SK-N-SH treated with all-trans-retinoic acid at 6 μM for 48 hours (cell line): Measurements from ENCODE around the gene HIVEP2.

Experiments
- ARNTL ChIP-seq: fragments of 450-650 bp; formaldehyde crosslinking; IDR thresholded peaks from 2 replicates; pipeline ENCODE4 v1.5.0; 2020; ENCODE audit warnings: low read depth, mild to moderate bottlenecking, moderate library complexity, borderline replicate concordance
- CREB5 ChIP-seq: fragments of 250-450 bp; sonication (Bioruptor Pico); IDR thresholded peaks from 2 replicates; pipeline ENCODE4 v1.5.1; 2020; ENCODE audit warnings: low read depth, mild to moderate bottlenecking, moderate library complexity
- CSDC2 ChIP-seq: fragments of 250-450 bp; sonication (Bioruptor Pico); IDR thresholded peaks from 2 replicates; pipeline ENCODE4 v1.5.0; 2020; ENCODE audit warnings: mild to moderate bottlenecking, moderate library complexity
- ESRRG ChIP-seq: fragments of 250-450 bp; sonication (Bioruptor Pico); IDR thresholded peaks from 2 replicates; pipeline ENCODE4 v1.6.1; 2021; ENCODE audit warnings: mild to moderate bottlenecking
- ISL1 ChIP-seq: fragments of 250-450 bp; sonication (Bioruptor Pico); IDR thresholded peaks from 2 replicates; pipeline ENCODE4 v2.1.2; 2022; ENCODE audit warnings: mild to moderate bottlenecking, moderate library complexity
- PATZ1 ChIP-seq: fragments of 250-450 bp; sonication (Bioruptor Pico); IDR thresholded peaks from 2 replicates; pipeline ENCODE4 v1.8.0; 2020; ENCODE audit warnings: mild to moderate bottlenecking, moderate library complexity, borderline replicate concordance
- PPARA ChIP-seq: fragments of 250-450 bp; sonication (Bioruptor Pico); IDR thresholded peaks from 2 replicates; pipeline ENCODE4 v1.5.0; 2020; ENCODE audit warnings: mild to moderate bottlenecking, borderline replicate concordance
- RARB ChIP-seq: fragments of 250-450 bp; sonication (Bioruptor Pico); IDR thresholded peaks from 2 replicates; pipeline ENCODE4 v1.8.0; 2021; ENCODE audit warnings: mild to moderate bottlenecking, moderate library complexity
- SNAI2 ChIP-seq: fragments of 250-450 bp; sonication (Bioruptor Pico); IDR thresholded peaks from 2 replicates; pipeline ENCODE4 v1.5.0; 2020; ENCODE audit warnings: mild to moderate bottlenecking, moderate library complexity
- TCF4 ChIP-seq: fragments of 250-450 bp; sonication (Bioruptor Pico); IDR thresholded peaks from 2 replicates; pipeline ENCODE4 v1.8.0; 2021; ENCODE audit warnings: mild to moderate bottlenecking, moderate library complexity, borderline replicate concordance
- TOX ChIP-seq: fragments of 250-450 bp; sonication (Bioruptor Pico); IDR thresholded peaks from 2 replicates; pipeline ENCODE4 v1.8.0; 2021; ENCODE audit warnings: mild to moderate bottlenecking, moderate library complexity, borderline replicate concordance
- ZFP3 ChIP-seq: fragments of 250-450 bp; sonication (Bioruptor Pico); IDR thresholded peaks from 2 replicates; pipeline ENCODE4 v1.5.0; 2020; ENCODE audit warnings: mild to moderate bottlenecking, moderate library complexity
- ZFP30 ChIP-seq: fragments of 450-650 bp; formaldehyde crosslinking; IDR thresholded peaks from 2 replicates; pipeline ENCODE4 v1.5.0; 2022; ENCODE audit warnings: mild to moderate bottlenecking, moderate library complexity
- ZNF8 ChIP-seq: fragments of 450-650 bp; formaldehyde crosslinking; IDR thresholded peaks from 2 replicates; pipeline ENCODE4 v1.5.0; 2020; ENCODE audit warnings: mild to moderate bottlenecking, moderate library complexity

- TF ChIP-seq ISL1 (no peak), SNAI2 (CRISPR knock-in tag) (no peak), ZFP3 (CRISPR knock-in tag) (no peak), ZNF8 (CRISPR knock-in tag) (no peak), PPARA (no peak), PATZ1 (no peak), ARNTL (CRISPR knock-in tag) (no peak), RARB (CRISPR knock-in tag) (no peak), ZFP30 (CRISPR knock-in tag) (no peak), CREB5 (CRISPR knock-in tag) (no peak), ESRRG (CRISPR knock-in tag) (no peak), CSDC2 (CRISPR knock-in tag) (no peak), TCF4 (CRISPR knock-in tag) (no peak), TOX (CRISPR knock-in tag) (no peak)
Observed at GRCh38 chr6:142827991-142828390, 117.0 kb downstream of the HIVEP2 start.
